Dedifferentiated amniotic fluid mesenchymal stem cell (primary cell): ENCODE measurements around the gene CASP9.

Source experiments
- DNase-seq: peaks from one replicate; pipeline ENCODE4 v3.0.0-alpha.2; 2016; ENCODE audit errors: extremely low spot score

Gene CASP9

GRCh38 chr1:15446212-15446611, 77.8 kb downstream of the CASP9 start:
- DNase-seq, result no peak

GRCh38 chr1:15445390-15446122, 78.5 kb downstream of the CASP9 start:
- no peak for DNase-seq

GRCh38 chr1:15444468-15445389, 79.3 kb downstream of the CASP9 start:
- no peak for DNase-seq

- no peak for DNase-seq
Measured at GRCh38 chr1:15443281-15443680, 80.7 kb downstream of the CASP9 start.

- DNase-seq, result no peak
Measured at GRCh38 chr1:15442759-15443158, 81.3 kb downstream of the CASP9 start.

- DNase-seq, result no peak
Measured at GRCh38 chr1:15442119-15442518, 81.9 kb downstream of the CASP9 start.
